Stimulated activated CD8-positive, alpha-beta memory T cell treated with anti-CD3 and anti-CD28 coated beads, Interleukin-2, amount 100 ng/mL, for 1 hour (primary cell): ENCODE results near the gene SELENON.

Source experiments
- DNase-seq, 2 donors: peaks; one replicate each; pipeline ENCODE4 v3.0.0-alpha.2; 2020; ENCODE audit warnings: low read depth in 2 of 2

SELENON gene

GRCh38 chr1:25862785-25863485, 62.9 kb downstream of the SELENON start:
- no peak for DNase-seq

- DNase-seq = no peak
Observed at GRCh38 chr1:25863486-25864262, 63.7 kb downstream of the SELENON start.

- DNase-seq = no peak
Observed at GRCh38 chr1:25864434-25864833, 64.4 kb downstream of the SELENON start.

GRCh38 chr1:25866288-25866687, 66.3 kb downstream of the SELENON start:
- DNase-seq = no peak

- no peak for DNase-seq
Observed at GRCh38 chr1:25867210-25867991, 67.4 kb downstream of the SELENON start.
